Coronary artery (tissue), 2 donors: ENCODE results near the gene MRNIP.

Experiments used
- DNase-seq: peaks from one replicate; pipeline ENCODE4 v3.0.0-alpha.2; 2017; ENCODE audit warnings: low spot score
- H3K27ac ChIP-seq, 2 donors: fragments of 200-600 bp; sonication (generic); one replicate each; pipeline ENCODE4 v1.5.1; 2016 to 2019
- H3K4me3 ChIP-seq: fragments of 200-600 bp; sonication (generic); 2 replicates; pipeline ENCODE4 v1.5.1; 2016; ENCODE audit warnings: mild to moderate bottlenecking, moderate library complexity
- TF ChIP-seq, protein P1 (sequence below): fragments of 200-600 bp; sonication (generic); IDR thresholded peaks from one replicate; pipeline ENCODE4 v1.5.1; 2019; ENCODE audit warnings: antibody characterized with exemption

Gene MRNIP

DNA sequence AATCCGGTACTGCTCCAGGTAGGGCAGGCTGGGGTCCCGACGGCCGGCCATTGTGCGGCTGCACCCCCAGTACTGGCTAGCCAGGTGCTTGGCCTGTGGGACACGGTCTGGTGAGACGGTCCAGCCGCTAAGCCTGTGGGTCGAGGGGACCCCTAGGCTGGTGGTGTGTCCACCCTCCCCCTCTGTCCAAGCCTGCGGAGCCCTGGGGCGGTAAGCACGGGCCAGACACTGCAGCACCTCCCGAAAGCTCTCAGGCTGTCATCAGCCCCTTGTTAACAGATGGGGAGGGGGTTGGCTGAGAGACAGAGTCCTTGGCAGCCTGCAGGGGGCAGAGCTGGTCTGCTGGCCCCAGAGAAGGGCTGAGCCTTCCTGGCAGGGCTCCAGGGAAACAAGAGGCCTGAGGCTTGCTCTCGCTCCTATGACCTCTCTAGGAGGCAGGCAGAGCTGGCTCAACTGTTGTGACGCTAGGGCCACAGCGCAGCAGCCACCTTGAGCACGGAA, 11.8 kb upstream of the MRNIP start:
- H3K27ac ChIP-seq: no peak overlapping the region
- no peak overlapping the region for H3K4me3 ChIP-seq
- no peak for DNase-seq
- TF ChIP-seq, protein P1, sequence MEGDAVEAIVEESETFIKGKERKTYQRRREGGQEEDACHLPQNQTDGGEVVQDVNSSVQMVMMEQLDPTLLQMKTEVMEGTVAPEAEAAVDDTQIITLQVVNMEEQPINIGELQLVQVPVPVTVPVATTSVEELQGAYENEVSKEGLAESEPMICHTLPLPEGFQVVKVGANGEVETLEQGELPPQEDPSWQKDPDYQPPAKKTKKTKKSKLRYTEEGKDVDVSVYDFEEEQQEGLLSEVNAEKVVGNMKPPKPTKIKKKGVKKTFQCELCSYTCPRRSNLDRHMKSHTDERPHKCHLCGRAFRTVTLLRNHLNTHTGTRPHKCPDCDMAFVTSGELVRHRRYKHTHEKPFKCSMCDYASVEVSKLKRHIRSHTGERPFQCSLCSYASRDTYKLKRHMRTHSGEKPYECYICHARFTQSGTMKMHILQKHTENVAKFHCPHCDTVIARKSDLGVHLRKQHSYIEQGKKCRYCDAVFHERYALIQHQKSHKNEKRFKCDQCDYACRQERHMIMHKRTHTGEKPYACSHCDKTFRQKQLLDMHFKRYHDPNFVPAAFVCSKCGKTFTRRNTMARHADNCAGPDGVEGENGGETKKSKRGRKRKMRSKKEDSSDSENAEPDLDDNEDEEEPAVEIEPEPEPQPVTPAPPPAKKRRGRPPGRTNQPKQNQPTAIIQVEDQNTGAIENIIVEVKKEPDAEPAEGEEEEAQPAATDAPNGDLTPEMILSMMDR: no peak

DNA sequence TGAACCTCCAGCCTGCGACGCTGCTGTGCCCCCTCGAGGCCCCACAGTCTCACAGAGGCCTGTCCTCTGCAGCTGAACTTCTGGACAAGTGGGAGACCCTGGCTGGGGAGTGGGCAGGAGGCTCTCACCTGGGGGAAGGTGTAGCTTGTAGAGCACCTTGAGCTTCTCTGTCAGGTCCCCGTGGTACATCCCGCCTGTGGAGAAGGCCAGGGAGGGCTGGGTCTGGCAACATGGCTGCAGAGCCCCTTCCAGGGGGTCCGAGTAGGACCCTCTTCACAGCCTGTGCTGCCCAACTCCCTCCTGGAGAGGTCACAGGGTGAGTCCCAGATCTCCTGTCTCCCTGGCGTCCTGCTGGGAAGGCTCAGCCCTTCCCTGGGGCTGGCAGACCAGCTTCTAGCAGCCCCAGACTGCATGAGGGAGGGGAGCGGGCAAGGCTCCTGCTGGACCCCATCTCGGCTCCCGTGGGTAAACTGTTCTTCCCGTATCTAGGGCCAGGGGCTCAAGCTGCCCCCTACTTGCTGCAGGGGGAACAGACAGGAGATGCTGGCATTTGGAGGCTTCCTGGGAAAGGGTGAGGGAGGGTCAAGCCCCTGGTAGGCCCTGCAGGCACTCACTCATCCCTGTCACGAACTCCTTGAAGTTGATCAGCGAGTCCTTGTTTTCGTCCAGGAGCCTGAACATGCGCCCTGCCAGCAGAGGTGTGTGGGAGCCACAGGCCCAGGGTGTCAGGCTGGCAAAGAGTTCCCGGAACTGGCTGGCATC, 11.2 kb upstream of the MRNIP start:
- TF ChIP-seq, protein P1: no peak
- no peak for DNase-seq
- Histone ChIP-seq H3K27ac (no peak overlapping the region), H3K4me3 (no peak overlapping the region)

DNA sequence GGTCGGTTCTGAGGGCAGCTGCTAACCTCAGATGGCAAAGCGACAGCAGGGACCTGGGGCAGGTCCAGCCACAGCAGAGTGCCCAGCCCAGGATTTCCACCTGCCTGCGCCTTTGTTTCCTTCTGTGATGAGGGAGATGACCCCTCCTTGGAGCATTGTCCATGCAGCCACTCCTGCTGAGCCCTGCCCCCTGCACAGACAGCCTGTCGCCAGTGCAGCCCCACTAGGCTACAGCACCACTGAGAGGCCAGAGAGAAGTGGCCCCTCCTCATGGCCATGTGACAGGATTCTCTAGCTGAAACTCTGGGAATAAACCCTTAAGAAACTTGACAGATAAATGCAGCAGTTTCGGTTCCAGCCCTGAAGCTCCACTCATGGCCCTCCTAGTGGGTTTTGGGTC, 10.5 kb upstream of the MRNIP start:
- TF ChIP-seq, protein P1: no peak
- H3K4me3 ChIP-seq: no peak overlapping the region
- no peak for DNase-seq
- H3K27ac ChIP-seq: no peak overlapping the region

DNA sequence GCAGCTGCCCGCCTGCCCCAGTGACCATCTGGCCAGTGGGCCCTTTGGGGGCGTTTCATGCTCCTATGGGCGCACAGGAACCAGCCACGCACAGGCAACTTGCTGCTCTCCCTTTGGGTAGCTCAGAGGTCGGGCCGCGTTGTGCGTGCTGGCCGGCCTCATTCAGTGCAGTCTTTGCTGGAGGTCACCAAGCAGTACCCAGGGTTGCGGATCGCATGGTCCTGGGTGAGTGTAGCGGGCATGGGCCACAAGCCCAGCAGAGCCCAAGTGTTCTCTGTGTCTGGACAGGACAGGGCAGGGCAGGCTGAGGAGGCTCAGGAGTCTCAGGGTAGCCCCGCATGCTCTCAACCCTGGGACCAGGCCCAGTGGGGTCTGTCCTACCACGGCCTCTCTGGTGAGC, 9.9 kb upstream of the MRNIP start:
- TF ChIP-seq, protein P1: no peak
- Histone ChIP-seq H3K27ac (no peak overlapping the region), H3K4me3 (no peak overlapping the region)
- no peak for DNase-seq

DNA sequence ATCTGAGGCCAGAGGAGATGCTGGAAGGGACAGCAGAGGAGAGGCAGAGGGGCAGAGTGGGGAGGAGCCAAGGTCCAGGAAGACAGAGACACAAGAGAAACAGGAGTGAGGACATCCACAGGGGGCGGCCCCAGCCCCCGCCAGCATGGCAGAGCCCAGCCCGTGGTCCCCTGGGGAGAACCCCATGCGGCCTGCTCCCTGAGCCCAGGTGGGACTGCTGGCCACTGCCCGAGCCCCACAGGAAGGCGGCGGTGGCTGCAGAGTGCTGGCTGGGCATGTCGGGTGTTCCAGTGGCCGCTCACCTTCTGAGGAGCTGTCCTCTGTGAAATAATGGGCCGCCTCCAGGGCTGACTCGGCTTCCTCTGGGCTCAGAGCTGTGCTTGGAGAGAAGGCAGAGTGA, 8.9 kb upstream of the MRNIP start:
- DNase-seq: no peak
- H3K27ac ChIP-seq: no peak overlapping the region
- TF ChIP-seq, protein P1: no peak
- no peak overlapping the region for H3K4me3 ChIP-seq

DNA sequence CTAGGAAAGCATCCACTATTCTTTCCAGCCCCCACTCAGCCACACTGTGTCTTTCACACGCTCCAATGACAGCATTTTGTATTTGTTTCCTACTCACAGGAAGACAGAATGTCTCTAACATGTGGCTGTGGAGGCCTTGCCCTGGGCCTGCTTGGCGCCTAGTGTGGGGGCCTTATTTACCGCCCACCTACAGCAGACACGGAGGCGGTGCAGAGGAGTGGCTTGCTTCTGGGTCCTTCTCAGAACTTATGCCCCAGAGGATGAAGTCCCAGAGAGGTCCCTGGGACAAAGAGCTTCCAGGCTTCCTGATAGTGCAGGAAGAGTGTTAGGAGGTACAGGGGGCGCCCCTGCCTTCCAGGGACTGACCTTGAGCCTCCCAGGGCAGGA, 8.5 kb upstream of the MRNIP start:
- Histone ChIP-seq H3K27ac (no peak overlapping the region), H3K4me3 (no peak overlapping the region)
- TF ChIP-seq, protein P1: no peak
- DNase-seq: no peak
